ENCODE data around the gene PRRG4.
"Not testable (repeated sequence)": the region's sequence is repeated elsewhere in the genome, so short reads cannot be mapped to it uniquely, and the experiment has no call there.

Gene PRRG4

GRCh38 chr11:32870676-32871075 lies 40.9 kb downstream of the PRRG4 start:
- Histone ChIP-seq H3K4me1 (ENCODE audit: control insufficient read depth in 5 of 5, insufficient read depth in 5 of 5, low read length in 5 of 5) (no peaks in the 10 kb centered on the region), H3K27ac (ENCODE audit: low read depth, low read length) (no peak overlapping the region), H3K27me3 (ENCODE audit: control insufficient read depth in 5 of 5, insufficient read depth in 4 of 5, low read length in 5 of 5) (peaks cover 0 to 3% (median 0%) of the 10 kb centered on the region in 5 donors), H3K9me3 (ENCODE audit: control insufficient read depth in 5 of 5, low read length in 5 of 5) (peaks cover 0 to 7% (median 0%) of the 10 kb centered on the region in 5 donors), H3K9ac (ENCODE audit: low read length in 5 of 5) (no peak overlapping the region), H3K4me3 (ENCODE audit: low read depth in 1 of 5, low read length in 5 of 5) (no peak overlapping the region), H3K36me3 (ENCODE audit: control insufficient read depth in 5 of 5, insufficient read depth in 5 of 5, low read length in 5 of 5) (no peaks in the 10 kb centered on the region)

GRCh38 chr11:32874132-32874531 lies 44.4 kb downstream of the PRRG4 start:
- Histone ChIP-seq H3K36me3 (ENCODE audit: control insufficient read depth in 5 of 5, insufficient read depth in 5 of 5, low read length in 5 of 5) (no peaks in the 10 kb centered on the region), H3K4me3 (ENCODE audit: low read depth in 1 of 5, low read length in 5 of 5) (no peak overlapping the region), H3K4me1 (ENCODE audit: control insufficient read depth in 5 of 5, insufficient read depth in 5 of 5, low read length in 5 of 5) (no peaks in the 10 kb centered on the region), H3K9ac (ENCODE audit: low read length in 5 of 5) (no peak overlapping the region), H3K9me3 (ENCODE audit: control insufficient read depth in 5 of 5, low read length in 5 of 5) (peaks cover 0 to 2% (median 0%) of the 10 kb centered on the region in 5 donors), H3K27ac (ENCODE audit: low read depth, low read length) (no peak overlapping the region), H3K27me3 (ENCODE audit: control insufficient read depth in 5 of 5, insufficient read depth in 4 of 5, low read length in 5 of 5) (peaks cover 0 to 3% (median 0%) of the 10 kb centered on the region in 5 donors)

GRCh38 chr11:32881286-32881685 lies 51.6 kb downstream of the PRRG4 start:
- Histone ChIP-seq H3K4me3 (ENCODE audit: low read depth in 1 of 5, low read length in 5 of 5) (no peak overlapping the region), H3K27me3 (ENCODE audit: control insufficient read depth in 5 of 5, insufficient read depth in 4 of 5, low read length in 5 of 5) (no peaks in the 10 kb centered on the region), H3K9me3 (ENCODE audit: control insufficient read depth in 5 of 5, low read length in 5 of 5) (no peaks in the 10 kb centered on the region), H3K4me1 (ENCODE audit: control insufficient read depth in 5 of 5, insufficient read depth in 5 of 5, low read length in 5 of 5) (no peaks in the 10 kb centered on the region), H3K27ac (ENCODE audit: low read depth, low read length) (no peak overlapping the region), H3K9ac (ENCODE audit: low read length in 5 of 5) (no peak overlapping the region), H3K36me3 (ENCODE audit: control insufficient read depth in 5 of 5, insufficient read depth in 5 of 5, low read length in 5 of 5) (no peaks in the 10 kb centered on the region)

GRCh38 chr11:32883421-32883820 lies 53.7 kb downstream of the PRRG4 start:
- H3K27me3 ChIP-seq (ENCODE audit: control insufficient read depth in 5 of 5, insufficient read depth in 4 of 5, low read length in 5 of 5) = no peaks in the 10 kb centered on the region
- H3K4me1 ChIP-seq (ENCODE audit: control insufficient read depth in 5 of 5, insufficient read depth in 5 of 5, low read length in 5 of 5) = no peaks in the 10 kb centered on the region
- no peak overlapping the region for H3K9ac ChIP-seq (ENCODE audit: low read length in 5 of 5)
- H3K9me3 ChIP-seq (ENCODE audit: control insufficient read depth in 5 of 5, low read length in 5 of 5) = no peaks in the 10 kb centered on the region
- no peak overlapping the region for H3K4me3 ChIP-seq (ENCODE audit: low read depth in 1 of 5, low read length in 5 of 5)
- H3K36me3 ChIP-seq (ENCODE audit: control insufficient read depth in 5 of 5, insufficient read depth in 5 of 5, low read length in 5 of 5) = no peaks in the 10 kb centered on the region
- H3K27ac ChIP-seq (ENCODE audit: low read depth, low read length) = no peak overlapping the region

GRCh38 chr11:32884023-32884422 lies 54.3 kb downstream of the PRRG4 start:
- Histone ChIP-seq H3K27me3 (ENCODE audit: control insufficient read depth in 5 of 5, insufficient read depth in 4 of 5, low read length in 5 of 5) (no peaks in the 10 kb centered on the region), H3K9ac (ENCODE audit: low read length in 5 of 5) (no peak overlapping the region), H3K27ac (ENCODE audit: low read depth, low read length) (no peak overlapping the region), H3K36me3 (ENCODE audit: control insufficient read depth in 5 of 5, insufficient read depth in 5 of 5, low read length in 5 of 5) (no peaks in the 10 kb centered on the region), H3K9me3 (ENCODE audit: control insufficient read depth in 5 of 5, low read length in 5 of 5) (no peaks in the 10 kb centered on the region), H3K4me1 (ENCODE audit: control insufficient read depth in 5 of 5, insufficient read depth in 5 of 5, low read length in 5 of 5) (no peaks in the 10 kb centered on the region), H3K4me3 (ENCODE audit: low read depth in 1 of 5, low read length in 5 of 5) (no peak overlapping the region)

GRCh38 chr11:32884770-32885384 lies 55.1 kb downstream of the PRRG4 start:
- Histone ChIP-seq H3K9me3 (ENCODE audit: control insufficient read depth in 5 of 5, low read length in 5 of 5) (no peaks in the 10 kb centered on the region), H3K4me1 (ENCODE audit: control insufficient read depth in 5 of 5, insufficient read depth in 5 of 5, low read length in 5 of 5) (no peaks in the 10 kb centered on the region), H3K4me3 (ENCODE audit: low read depth in 1 of 5, low read length in 5 of 5) (no peak overlapping the region), H3K9ac (ENCODE audit: low read length in 5 of 5) (no peak overlapping the region), H3K36me3 (ENCODE audit: control insufficient read depth in 5 of 5, insufficient read depth in 5 of 5, low read length in 5 of 5) (no peaks in the 10 kb centered on the region), H3K27ac (ENCODE audit: low read depth, low read length) (no peak overlapping the region), H3K27me3 (ENCODE audit: control insufficient read depth in 5 of 5, insufficient read depth in 4 of 5, low read length in 5 of 5) (no peaks in the 10 kb centered on the region)

- no peaks in the 10 kb centered on the region for H3K36me3 ChIP-seq (ENCODE audit: control insufficient read depth in 5 of 5, insufficient read depth in 5 of 5, low read length in 5 of 5)
- no peaks in the 10 kb centered on the region for H3K4me1 ChIP-seq (ENCODE audit: control insufficient read depth in 5 of 5, insufficient read depth in 5 of 5, low read length in 5 of 5)
- H3K9me3 ChIP-seq (ENCODE audit: control insufficient read depth in 5 of 5, low read length in 5 of 5) = no peaks in the 10 kb centered on the region
- H3K27ac ChIP-seq (ENCODE audit: low read depth, low read length) = no peak overlapping the region
- H3K9ac ChIP-seq (ENCODE audit: low read length in 5 of 5) = no peak overlapping the region
- H3K27me3 ChIP-seq (ENCODE audit: control insufficient read depth in 5 of 5, insufficient read depth in 4 of 5, low read length in 5 of 5) = no peaks in the 10 kb centered on the region
- no peak overlapping the region for H3K4me3 ChIP-seq (ENCODE audit: low read depth in 1 of 5, low read length in 5 of 5)
These were observed 55.8 kb downstream of the PRRG4 start for GRCh38 chr11:32885556-32885955.

GRCh38 chr11:32886180-32886579 lies 56.5 kb downstream of the PRRG4 start:
- no peak overlapping the region for H3K9ac ChIP-seq (ENCODE audit: low read length in 5 of 5)
- H3K4me3 ChIP-seq (ENCODE audit: low read depth in 1 of 5, low read length in 5 of 5) = no peak overlapping the region
- H3K27ac ChIP-seq (ENCODE audit: low read depth, low read length) = no peak overlapping the region
- no peaks in the 10 kb centered on the region for H3K27me3 ChIP-seq (ENCODE audit: control insufficient read depth in 5 of 5, insufficient read depth in 4 of 5, low read length in 5 of 5)
- H3K4me1 ChIP-seq (ENCODE audit: control insufficient read depth in 5 of 5, insufficient read depth in 5 of 5, low read length in 5 of 5) = peaks cover 0 to under 1% (median 0%) of the 10 kb centered on the region in 5 donors
- no peaks in the 10 kb centered on the region for H3K36me3 ChIP-seq (ENCODE audit: control insufficient read depth in 5 of 5, insufficient read depth in 5 of 5, low read length in 5 of 5)
- no peaks in the 10 kb centered on the region for H3K9me3 ChIP-seq (ENCODE audit: control insufficient read depth in 5 of 5, low read length in 5 of 5)

- H3K36me3 ChIP-seq (ENCODE audit: control insufficient read depth in 5 of 5, insufficient read depth in 5 of 5, low read length in 5 of 5); H3K9ac ChIP-seq (ENCODE audit: low read length in 5 of 5); H3K4me3 ChIP-seq (ENCODE audit: low read depth in 1 of 5, low read length in 5 of 5): not testable (repeated sequence)
These were observed 58.1 kb downstream of the PRRG4 start for GRCh38 chr11:32887707-32888383.

GRCh38 chr11:32888384-32888710 lies 58.6 kb downstream of the PRRG4 start:
- H3K9ac ChIP-seq (ENCODE audit: low read length in 5 of 5); H3K36me3 ChIP-seq (ENCODE audit: control insufficient read depth in 5 of 5, insufficient read depth in 5 of 5, low read length in 5 of 5); H3K27me3 ChIP-seq (ENCODE audit: control insufficient read depth in 5 of 5, insufficient read depth in 4 of 5, low read length in 5 of 5); H3K27ac ChIP-seq (ENCODE audit: low read depth, low read length); H3K9me3 ChIP-seq (ENCODE audit: control insufficient read depth in 5 of 5, low read length in 5 of 5); H3K4me3 ChIP-seq (ENCODE audit: low read depth in 1 of 5, low read length in 5 of 5): not testable (repeated sequence)
- H3K4me1 ChIP-seq (ENCODE audit: control insufficient read depth in 5 of 5, insufficient read depth in 5 of 5, low read length in 5 of 5) = peaks cover 0 to 11% (median 9%) of the 10 kb centered on the region in 5 donors

More at GRCh38 chr11:32887707-32888383, 58.1 kb downstream of the PRRG4 start:
- peaks cover 0 to 11% (median 9%) of the 10 kb centered on the region in 5 donors for H3K4me1 ChIP-seq (ENCODE audit: control insufficient read depth in 5 of 5, insufficient read depth in 5 of 5, low read length in 5 of 5)
- H3K27ac ChIP-seq (ENCODE audit: low read depth, low read length); H3K27me3 ChIP-seq (ENCODE audit: control insufficient read depth in 5 of 5, insufficient read depth in 4 of 5, low read length in 5 of 5); H3K9me3 ChIP-seq (ENCODE audit: control insufficient read depth in 5 of 5, low read length in 5 of 5): not testable (repeated sequence)

Data from subcutaneous abdominal adipose tissue (tissue), 5 donors.